Measurements from ENCODE around the gene STK32C.
"Not testable (repeated sequence)": the region's sequence is repeated elsewhere in the genome, so short reads cannot be mapped to it uniquely, and the experiment has no call there.

The STK32C gene

DNA sequence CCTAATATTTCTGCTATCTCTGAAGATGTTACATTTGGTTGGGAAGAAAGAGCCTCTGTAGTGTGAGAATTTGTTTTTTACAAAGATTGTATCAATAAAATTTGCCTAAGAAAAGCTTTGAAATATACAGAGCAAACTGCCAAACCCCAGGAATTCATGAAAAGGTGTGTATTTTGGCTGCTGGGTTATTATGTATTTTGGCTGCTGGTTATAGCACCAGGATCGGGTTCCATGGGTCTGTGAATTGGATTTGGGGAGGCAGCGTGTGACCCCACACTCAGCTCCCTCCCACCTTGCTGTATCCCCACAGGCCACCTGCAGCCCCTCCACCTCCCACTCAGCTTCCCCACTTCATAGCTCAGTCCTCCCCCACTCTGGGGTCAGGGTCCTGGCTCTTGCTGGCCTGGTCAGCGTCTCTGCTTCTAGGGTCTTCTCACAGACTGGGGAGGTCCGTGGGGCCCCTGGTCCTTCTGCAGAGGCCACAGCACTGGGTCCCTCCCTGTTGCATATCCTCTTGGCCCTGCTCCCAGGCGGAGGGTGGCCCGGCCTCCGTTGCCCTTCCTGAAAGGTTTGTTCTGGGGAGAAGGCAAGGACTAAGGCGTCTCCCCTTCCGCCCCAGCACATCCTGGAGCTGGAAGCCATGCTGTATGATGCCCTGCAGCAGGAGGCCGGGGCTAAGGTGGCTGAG is 145.0 kb downstream of the STK32C start:
- DNase-seq, result no peak

GRCh38 chr10:132162021-132162531 is 145.7 kb downstream of the STK32C start:
- DNase-seq, result no peak

- DNase-seq, result not testable (repeated sequence)
These were observed 146.7 kb downstream of the STK32C start for GRCh38 chr10:132160834-132161622.

DNA sequence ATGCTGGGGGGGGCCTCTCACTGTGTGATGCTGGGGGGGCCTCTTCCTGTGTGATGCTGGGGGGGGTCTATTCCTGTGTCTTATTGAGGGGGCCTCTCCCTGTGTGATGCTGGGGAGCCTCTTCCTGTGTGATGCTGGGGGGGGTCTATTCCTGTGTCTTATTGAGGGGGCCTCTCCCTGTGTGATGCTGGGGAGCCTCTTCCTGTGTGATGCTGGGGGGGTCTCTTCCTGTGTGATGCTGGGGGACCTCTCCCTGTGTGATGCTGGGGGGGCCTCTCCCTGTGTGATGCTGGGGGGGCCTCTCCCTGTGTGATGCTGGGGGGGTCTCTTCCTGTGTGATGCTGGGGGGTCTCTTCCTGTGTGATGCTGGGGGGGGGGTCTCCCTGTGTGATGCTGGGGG is 147.5 kb downstream of the STK32C start:
- DNase-seq, result not testable (repeated sequence)

- DNase-seq, result not testable (repeated sequence)
These were observed 148.2 kb downstream of the STK32C start for GRCh38 chr10:132159302-132160230.

DNA sequence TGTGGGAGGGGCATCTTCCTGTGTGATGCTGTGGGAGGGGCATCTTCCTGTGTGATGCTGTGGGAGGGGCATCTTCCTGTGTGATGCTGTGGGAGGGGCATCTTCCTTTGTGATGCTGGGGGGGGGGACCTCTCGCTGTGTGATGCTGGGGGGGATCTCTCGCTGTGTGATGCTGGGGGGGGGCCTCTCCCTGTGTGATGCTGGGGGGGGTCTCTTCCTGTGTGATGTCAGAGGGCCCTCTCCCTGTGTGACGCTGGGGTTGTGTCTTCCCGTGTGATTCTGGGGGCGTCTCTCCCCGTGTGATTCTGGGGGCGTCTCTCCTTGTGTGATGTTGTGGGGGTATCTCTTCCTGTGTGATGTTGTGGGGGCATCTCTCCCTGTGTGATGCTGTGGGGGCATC is 148.9 kb downstream of the STK32C start:
- DNase-seq, result no peak

DNA sequence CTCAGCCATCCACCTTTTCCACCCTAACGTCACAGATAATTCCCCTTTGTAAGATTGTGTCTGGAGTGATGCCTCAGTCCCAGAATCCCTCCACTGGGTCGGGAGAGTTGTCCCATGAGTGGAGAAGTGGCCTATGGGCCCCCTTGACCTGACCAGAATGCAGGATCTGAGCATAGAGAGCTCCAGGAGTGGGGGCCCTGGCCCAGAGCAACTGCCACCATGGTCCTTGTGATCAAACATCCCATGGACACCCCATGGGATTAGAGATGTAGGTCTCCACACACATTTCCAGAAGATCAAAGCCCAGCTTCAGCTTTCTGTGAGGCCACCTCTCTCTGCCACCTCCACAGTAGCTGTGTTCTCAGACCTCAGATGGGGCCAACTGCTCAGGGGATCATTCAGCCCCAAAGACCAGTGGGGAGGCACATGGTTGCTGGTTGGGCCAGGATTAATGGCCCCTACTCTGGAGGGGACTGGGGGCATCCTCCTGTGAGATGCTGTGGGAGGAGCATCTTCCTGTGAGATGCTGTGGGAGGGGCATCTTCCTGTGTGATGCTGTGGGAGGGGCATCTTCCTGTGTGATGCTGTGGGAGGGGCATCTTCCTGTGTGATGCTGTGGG is 149.5 kb downstream of the STK32C start:
- DNase-seq, result no peak

Measured in NCI-H2171 (cell line).